Endothelial cell of umbilical vein (primary cell): ENCODE data around the gene CEMIP. TPM values are rescaled to one million over a fixed set of nuclear protein-coding genes. Genes with fewer than 3 reads are reported as not detected.
A peak's percentile ranks its signal among the peaks of the same experiment; 100 is the strongest.

ENCODE experiments used
- Bru-seq: library from RNA; stranded (reverse); fragments of 400-500 nt; gene quantifications from one replicate; lab custom pipeline; 2021; lab: Mats Ljungman, UMichigan
- BruChase-seq, 2 experiments: library from RNA; stranded (reverse); fragments of 400-500 nt; gene quantifications; one replicate each; lab custom pipeline; 2021; lab: Mats Ljungman, UMichigan
- BruUV-seq: library from RNA; stranded (reverse); fragments of 400-500 nt; replicated peaks from 2 replicates; lab custom pipeline; 2021; lab: Mats Ljungman, UMichigan
- CTCF ChIA-PET: fragments of 300-600, 350-600 bp; sonication (Branson Sonifier 250); formaldehyde crosslinking; loops from one replicate; lab custom pipeline; 2021; ENCODE audit warnings: antibody characterized with exemption, inconsistent platforms; lab: Charles Lee
- POLR2A ChIA-PET: fragments of 300-600, 350-600 bp; sonication (Branson Sonifier 250); formaldehyde crosslinking; loops from one replicate; lab custom pipeline; 2021; ENCODE audit warnings: antibody characterized with exemption, inconsistent platforms; lab: Charles Lee
- DNase-seq: peaks from one replicate; pipeline ENCODE4 v3.0.0-alpha.2; 2011; ENCODE audit warnings: low read depth, low spot score
- FAIRE-seq: peaks from 2 replicates; lab custom pipeline; 2011; peaks lifted over from hg19 to GRCh38; lab: Jason Lieb, UNC
- H2AFZ ChIP-seq: 2 replicates; pipeline ENCODE4 v1.6.0; 2012; ENCODE audit warnings: low read depth, low read length, control low read depth, inconsistent platforms
- H3K27ac ChIP-seq: 2 replicates; pipeline ENCODE4 v1.5.1; 2011; ENCODE audit warnings: low read depth, mild to moderate bottlenecking, control low read depth, low read length, moderate library complexity; ENCODE audit not compliant: insufficient read depth
- H3K27me3 ChIP-seq, 2 experiments: 2 replicates each; pipeline versions ENCODE4 v1.6.0 to v1.6.1; 2011; ENCODE audit warnings: low read length in 2 of 2, mixed read lengths in 1 of 2; ENCODE audit not compliant: control insufficient read depth in 2 of 2, insufficient read depth in 2 of 2
- H3K36me3 ChIP-seq, 2 experiments: 2 replicates in 1 of 2; 3 replicates in 1 of 2; pipeline ENCODE4 v1.5.1; 2011; ENCODE audit warnings: low read length in 2 of 2, mild to moderate bottlenecking in 1 of 2, moderate library complexity in 1 of 2; ENCODE audit not compliant: control insufficient read depth in 2 of 2, insufficient read depth in 2 of 2; ENCODE audit errors: extremely low read depth in 1 of 2
- H3K4me1 ChIP-seq: 3 replicates; pipeline ENCODE4 v1.5.1; 2011; ENCODE audit warnings: mild to moderate bottlenecking, low read length; ENCODE audit not compliant: control insufficient read depth, insufficient read depth; ENCODE audit errors: extremely low read depth
- H3K4me2 ChIP-seq: 2 replicates; pipeline ENCODE4 v1.6.1; 2011; ENCODE audit warnings: low read length, control low read depth, mixed read lengths; ENCODE audit not compliant: insufficient read depth
- H3K4me3 ChIP-seq, 3 experiments: fragments of 200-600 bp in 1 of 3; sonication (generic), shearing (Covaris generic) in 1 of 3; replicated peaks in 1 of 3; 2 replicates each; pipeline ENCODE4 v1.5.1; 2011 to 2016; ENCODE audit warnings: control low read depth in 3 of 3, low read length in 3 of 3, mild to moderate bottlenecking in 2 of 3, inconsistent platforms in 1 of 3, low read depth in 1 of 3, moderate library complexity in 1 of 3; ENCODE audit not compliant: insufficient read depth in 1 of 3
- H3K79me2 ChIP-seq: 2 replicates; pipeline ENCODE4 v1.6.0; 2012; ENCODE audit warnings: low read length, inconsistent platforms; ENCODE audit not compliant: control insufficient read depth, insufficient read depth
- H3K9ac ChIP-seq: replicated peaks from 2 replicates; pipeline ENCODE3; 2011; ENCODE audit warnings: low read length, control low read depth; ENCODE audit not compliant: insufficient read depth; ENCODE audit errors: extremely low read depth
- H3K9me1 ChIP-seq: replicated peaks from 3 replicates; pipeline ENCODE4 v1.6.0; 2011; ENCODE audit warnings: mild to moderate bottlenecking, low read length; ENCODE audit not compliant: control insufficient read depth, insufficient read depth; ENCODE audit errors: extremely low read depth
- H3K9me3 ChIP-seq: replicated peaks from 2 replicates; pipeline ENCODE4 v1.5.1; 2012; ENCODE audit warnings: low read length, inconsistent platforms; ENCODE audit not compliant: control insufficient read depth, insufficient read depth
- H4K20me1 ChIP-seq: replicated peaks from 2 replicates; pipeline ENCODE3; 2011; ENCODE audit warnings: mild to moderate bottlenecking, low read length; ENCODE audit not compliant: control insufficient read depth, insufficient read depth; ENCODE audit errors: extremely low read depth
- CTCF ChIP-seq, 2 donors: IDR thresholded peaks; 1 replicate in 1 of 2; 2 replicates in 1 of 2; pipeline ENCODE4 v1.5.1; 2011; ENCODE audit warnings: low read length in 2 of 2, mild to moderate bottlenecking in 2 of 2, moderate library complexity in 2 of 2, control low read depth in 1 of 2, inconsistent platforms in 1 of 2, low read depth in 1 of 2; ENCODE audit not compliant: insufficient read depth in 1 of 2; ENCODE audit errors: extremely low read depth in 1 of 2
- EZH2 ChIP-seq: IDR thresholded peaks from 2 replicates; pipeline ENCODE4 v1.6.1; 2012; ENCODE audit warnings: borderline replicate concordance, low read depth, mild to moderate bottlenecking, moderate library complexity, low read length, inconsistent platforms; ENCODE audit not compliant: severe bottlenecking
- FOS ChIP-seq: IDR thresholded peaks from 2 replicates; pipeline ENCODE4 v1.6.1; 2011; ENCODE audit warnings: mild to moderate bottlenecking, low read length, moderate library complexity, borderline replicate concordance; ENCODE audit not compliant: insufficient read depth
- GATA2 ChIP-seq: IDR thresholded peaks from 2 replicates; pipeline ENCODE4 v1.7.0; 2011; ENCODE audit warnings: low read depth, mild to moderate bottlenecking, moderate library complexity, mixed read lengths, low read length; ENCODE audit not compliant: insufficient read length, insufficient read depth
- JUN ChIP-seq: IDR thresholded peaks from 2 replicates; pipeline ENCODE4 v1.6.1; 2011; ENCODE audit warnings: borderline replicate concordance, low read depth; ENCODE audit not compliant: insufficient read length, insufficient read depth
- MAX ChIP-seq: IDR thresholded peaks from 2 replicates; pipeline ENCODE4 v1.6.1; 2011; ENCODE audit not compliant: insufficient read depth, insufficient read length
- MYC ChIP-seq: IDR thresholded peaks from one replicate; pipeline ENCODE4 v1.6.1; 2011; ENCODE audit warnings: mild to moderate bottlenecking, low read depth, low read length
- POLR2A ChIP-seq: IDR thresholded peaks from 2 replicates; pipeline ENCODE4 v1.6.1; 2012; ENCODE audit warnings: low read depth, mild to moderate bottlenecking, control low read depth, low read length
- POLR2AphosphoS5 ChIP-seq: IDR thresholded peaks from 2 replicates; pipeline ENCODE4 v1.6.1; 2012; ENCODE audit warnings: low read depth, mild to moderate bottlenecking, control low read depth, low read length, moderate library complexity; ENCODE audit not compliant: insufficient read depth
- dilution Hi-C: fragments of 300-500 bp; cut with MboI; formaldehyde crosslinking; loops from one replicate; pipeline ENCODE4 v1.15.0; 2019; ENCODE audit warnings: low sequenced_read_pairs; ENCODE audit not compliant: extremely low pct_ligation_motif_present
- intact Hi-C: fragments of 100-400 bp; cut with micrococcal nuclease; formaldehyde crosslinking; loops from one replicate; pipeline ENCODE4 v1.10.0; 2022
- long read RNA-seq: library from polyadenylated mRNA; stranded (forward); transcript quantifications from one replicate; pipeline ENCODE4 v2.0.0, GENCODE V29; 2021
- polyA minus RNA-seq, 3 experiments: library from RNA; depleted of rRNA, polyadenylated mRNA; stranded (reverse); fragments of >200 nt; gene quantifications; 1 replicate in 1 of 3; 2 replicates in 2 of 3; pipeline ENCODE4 v1.2.3, GENCODE V29; 2011
- polyA plus RNA-seq, 4 experiments: library from polyadenylated mRNA; depleted of rRNA in 3 of 4; stranded (reverse) in 3 of 4; unstranded in 1 of 4; fragments of >200 nt; gene quantifications; 2 replicates each; pipeline versions ENCODE4 v1.2.1 to v1.2.3, GENCODE V29; 2011 to 2012; ENCODE audit warnings: missing spikeins in 1 of 4
- total RNA-seq: library from RNA; stranded (reverse); gene quantifications from 2 replicates; pipeline ENCODE4 v1.2.3, GENCODE V29; 2021

Gene CEMIP
- not detected in 2 replicates for total RNA-seq
- 0.01 and 0.02 TPM in 2 replicates for polyA plus RNA-seq
- not detected in 2 replicates for polyA plus RNA-seq (2011; cell fraction: cytosol; rRNA removed)
- polyA plus RNA-seq (2011; cell fraction: nucleus; rRNA removed) = 0.01 TPM in 2 replicates
- 0.36 and 0.67 TPM in 2 replicates for polyA plus RNA-seq (2012)
- not detected in 2 replicates for polyA minus RNA-seq
- not detected for polyA minus RNA-seq (2011; cell fraction: cytosol; rRNA and poly(A)+ RNA removed)
- polyA minus RNA-seq (2011; cell fraction: nucleus; rRNA and poly(A)+ RNA removed) = not detected in 2 replicates
- Bru-seq, nascent RNA = percentile 3 among the genes with signal in this experiment
- BruChase-seq, experiment 1, labeled RNA remaining after a 6-hour chase = percentile 11 among the genes with signal in this experiment
- BruChase-seq, experiment 2, labeled RNA remaining after a 2-hour chase = percentile 11 among the genes with signal in this experiment
- long read RNA-seq = 0 reads

GRCh38 chr15:80778964-80779657 is at the start of gene CEMIP:
Gene CEMIP (plus strand): TSS chr15:80779370. CDS start chr15:80873880, 94,510 bp downstream.
- Histone ChIP-seq H3K9me3 (no peaks in the 10 kb centered on the region), H3K27ac (no peak within 1 kb of the TSS), H3K4me2 (peak within 1 kb of the TSS; percentile 49), H3K36me3 (no peaks in the 10 kb centered on the region), H3K27me3 (peaks cover 17% of the 10 kb centered on the region in 2 experiments), H3K9ac (no peak within 1 kb of the TSS), H3K9me1 (no peaks in the 10 kb centered on the region), H3K4me3 (peak within 1 kb of the TSS in 2 of 3 experiments; percentile 11 to 22), H2AFZ (peak within 1 kb of the TSS; percentile 22), H3K79me2 (no peaks in the 10 kb centered on the region), H4K20me1 (no peaks in the 10 kb centered on the region), H3K4me1 (peaks cover 18% of the 10 kb centered on the region)
- POLR2A ChIA-PET = no interaction called here
- DNase-seq (peak; percentile 72), FAIRE-seq (peak; percentile 12)
- intact Hi-C loops (loop anchor here (1.0 to 5.0 kb wide), 4 partner anchors 119 to 323 kb away; no protein-coding TSS in a partner anchor), dilution Hi-C loops (no loop called here)
- BruUV-seq = no TSS peak
- TF ChIP-seq MYC (no peak), JUN (no peak), POLR2A (no peak), CTCF (IDR thresholded peaks at IDR 0.05; ENCODE audit: extremely low read depth in 1 of 2, insufficient read depth in 1 of 2, low read depth in 1 of 2, low read length in 2 of 2) (peak; percentile 77 to 83), EZH2 (peak; percentile 51), POLR2AphosphoS5 (no peak), GATA2 (no peak), MAX (no peak), FOS (no peak)
- CTCF ChIA-PET = interaction anchor here (0.7 to 7.5 kb wide), 32 partner anchors 15 to 1398 kb away, joined by 3 to 828 read pairs (median 4); partner anchors contain the start of genes ABHD17C and STARD5
